Measurements from ENCODE around the gene ERN1.

ERN1 gene

DNA sequence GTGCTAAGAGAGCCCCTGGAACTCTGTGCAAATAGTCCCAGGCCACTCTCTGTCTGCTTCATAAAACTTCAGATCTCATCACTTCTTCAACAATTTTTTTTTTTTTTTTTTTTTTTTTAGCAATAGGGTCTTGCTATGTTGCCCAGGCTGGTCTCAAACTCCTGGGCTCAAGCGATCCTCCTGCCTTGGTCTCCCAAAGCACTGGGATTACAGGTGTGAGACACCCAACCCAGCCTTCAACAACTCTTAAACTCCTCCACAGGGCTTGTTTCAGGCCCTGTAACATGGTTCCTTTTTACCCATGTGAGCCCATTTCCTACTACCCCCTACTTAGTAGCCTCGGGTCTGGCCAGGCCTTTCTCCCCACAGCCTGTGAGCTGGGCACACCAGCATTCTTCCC lies 70.2 kb downstream of the ERN1 start:
- no peak for DNase-seq (ENCODE audit: low read depth in 2 of 2)

GRCh38 chr17:64058621-64059020 lies 71.3 kb downstream of the ERN1 start:
- no peak for DNase-seq (ENCODE audit: low read depth in 2 of 2)

GRCh38 chr17:64057701-64058263 lies 72.2 kb downstream of the ERN1 start:
- no peak for DNase-seq (ENCODE audit: low read depth in 2 of 2)

DNA sequence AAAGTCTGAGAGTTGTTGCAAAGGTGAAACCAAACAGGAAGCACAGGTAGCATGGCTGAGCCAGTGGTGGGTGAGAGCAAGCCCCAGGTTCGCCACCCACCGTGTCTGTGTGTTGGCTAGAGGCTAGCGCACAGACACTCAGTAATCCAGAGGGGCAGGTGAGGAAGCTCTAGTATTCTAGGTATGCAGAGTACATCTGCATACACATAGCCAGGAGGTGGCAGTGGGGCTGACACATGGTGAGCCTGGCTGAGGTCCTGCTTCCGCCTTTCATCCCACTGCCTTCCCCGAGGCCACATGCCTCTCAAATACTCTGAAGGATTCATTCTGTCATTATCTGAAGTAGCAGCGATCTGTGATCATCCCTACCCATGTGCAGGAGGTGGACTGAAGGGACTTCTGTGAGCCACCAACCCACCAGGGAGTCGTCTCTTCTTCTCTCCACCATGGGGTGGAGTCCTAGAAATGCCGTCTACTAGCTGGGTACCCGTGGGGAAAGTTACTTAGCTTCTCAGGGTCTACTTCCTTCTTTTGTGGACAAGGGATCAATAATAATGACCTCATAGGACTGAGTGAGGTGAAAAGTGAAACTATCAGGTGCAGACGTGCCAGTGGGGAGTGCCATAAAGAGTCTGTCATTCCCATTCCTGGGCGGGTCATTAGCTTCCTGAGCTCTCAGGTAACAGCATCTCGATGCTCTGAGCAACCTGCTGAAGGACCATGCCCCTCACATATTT lies 73.5 kb downstream of the ERN1 start:
- no peak for DNase-seq (ENCODE audit: low read depth in 2 of 2)

DNA sequence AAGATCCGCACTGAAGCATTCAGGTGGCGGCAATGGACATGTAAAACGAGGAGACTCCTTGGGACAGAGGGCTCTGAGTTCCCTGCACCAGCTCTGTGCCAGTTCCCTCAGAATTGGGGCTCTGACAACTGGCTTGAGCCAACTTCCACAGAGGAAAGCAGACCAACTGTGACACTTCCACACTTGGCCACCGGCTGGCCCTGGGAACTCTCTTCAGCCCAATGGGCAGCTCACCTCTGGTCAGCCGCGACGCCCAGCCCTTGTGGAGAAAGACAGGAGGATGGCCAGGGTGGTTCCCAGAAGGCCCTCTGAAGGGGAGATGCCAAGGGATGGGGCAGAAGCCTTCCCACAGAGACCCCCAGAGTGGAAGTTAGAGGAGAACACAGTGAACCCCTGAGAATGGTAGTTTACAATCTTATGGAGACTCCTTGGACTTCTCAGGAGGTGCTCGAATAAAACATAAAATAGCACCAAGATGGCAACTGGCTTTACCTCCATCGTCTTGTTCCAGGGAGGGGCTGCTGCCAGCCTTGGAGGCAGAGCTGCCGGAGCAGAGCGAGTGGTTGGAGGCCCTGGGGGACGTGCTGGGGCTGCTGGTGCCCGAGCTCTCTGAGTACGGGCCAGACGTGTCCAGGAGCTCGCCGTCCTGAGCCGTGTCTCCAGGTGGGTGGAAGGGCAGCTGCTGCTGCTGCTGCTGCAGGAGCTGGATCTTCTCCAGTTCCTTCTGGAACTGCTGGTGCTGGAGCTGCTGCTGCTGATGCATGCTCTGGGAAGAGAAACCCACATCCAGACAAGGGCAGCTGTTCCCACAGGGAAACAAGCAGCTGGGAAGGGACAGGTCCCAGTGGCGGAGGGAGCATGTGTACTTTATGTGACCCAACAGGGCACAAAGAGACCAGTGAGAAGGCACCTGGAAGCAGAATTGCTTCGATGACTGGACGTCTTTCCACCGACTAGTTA lies 74.5 kb downstream of the ERN1 start:
- no peak for DNase-seq (ENCODE audit: low read depth in 2 of 2)

DNA sequence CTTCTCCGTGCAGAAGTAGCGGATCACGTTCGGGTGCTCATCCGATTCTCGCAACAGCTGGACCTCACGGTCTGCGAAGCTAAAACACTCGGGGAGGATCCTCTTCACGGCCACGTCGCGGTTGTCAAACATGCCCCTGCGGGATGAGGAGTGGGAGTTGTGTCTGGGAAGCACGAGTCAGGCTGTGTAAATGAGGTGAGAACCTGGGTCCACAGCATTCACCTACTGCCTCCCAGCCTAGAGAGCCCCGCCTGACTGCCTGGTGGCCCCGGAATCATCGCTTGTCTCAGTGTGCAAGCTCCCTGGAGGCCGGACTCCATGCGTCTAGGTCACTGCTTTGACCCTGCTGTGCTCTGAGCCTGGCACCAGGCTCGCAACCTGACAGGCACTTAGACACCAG lies 75.6 kb downstream of the ERN1 start:
- no peak for DNase-seq (ENCODE audit: low read depth in 2 of 2)

DNA sequence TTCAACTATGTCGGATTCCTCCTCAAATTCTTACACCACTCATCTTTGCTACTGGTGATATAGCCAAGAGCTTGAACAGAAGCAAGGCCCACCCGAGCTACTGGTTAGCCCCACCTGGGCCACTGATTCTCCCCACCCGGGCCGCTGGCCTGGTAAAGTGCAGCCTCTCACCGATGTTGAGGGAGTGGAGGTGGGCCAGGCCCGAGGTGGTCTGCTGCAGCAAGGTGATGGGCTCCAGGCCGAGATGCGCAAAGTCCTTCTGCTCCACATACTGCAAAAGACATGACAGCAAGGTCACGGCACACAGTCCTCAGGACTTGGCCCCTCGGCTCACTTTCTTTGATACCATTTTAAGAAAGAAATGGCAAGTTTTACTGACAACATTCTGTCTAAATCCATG lies 76.8 kb downstream of the ERN1 start:
- no peak for DNase-seq (ENCODE audit: low read depth in 2 of 2)

DNA sequence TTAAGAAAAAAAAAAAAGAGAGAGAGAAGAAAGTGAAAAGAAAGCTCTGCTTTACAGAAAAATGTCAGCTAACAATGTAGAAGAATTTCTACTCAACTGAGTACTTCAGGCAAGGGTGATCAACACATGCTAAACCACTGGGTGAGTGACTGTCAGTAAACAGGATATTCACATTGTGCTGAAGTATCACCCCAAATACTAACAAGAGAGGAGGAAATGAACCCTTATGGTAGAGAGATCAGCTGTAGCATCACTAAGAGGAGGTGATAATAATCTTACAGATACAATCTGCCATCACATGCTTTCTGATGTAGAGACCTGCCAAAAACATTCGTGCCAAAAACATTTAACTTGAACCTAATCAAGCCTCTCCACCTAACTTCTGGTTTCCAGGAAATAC lies 78.8 kb downstream of the ERN1 start:
- DNase-seq (ENCODE audit: low read depth in 2 of 2) = no peak

- no peak for DNase-seq (ENCODE audit: low read depth in 2 of 2)
Observed at GRCh38 chr17:64048805-64049204, 81.1 kb downstream of the ERN1 start.

DNA sequence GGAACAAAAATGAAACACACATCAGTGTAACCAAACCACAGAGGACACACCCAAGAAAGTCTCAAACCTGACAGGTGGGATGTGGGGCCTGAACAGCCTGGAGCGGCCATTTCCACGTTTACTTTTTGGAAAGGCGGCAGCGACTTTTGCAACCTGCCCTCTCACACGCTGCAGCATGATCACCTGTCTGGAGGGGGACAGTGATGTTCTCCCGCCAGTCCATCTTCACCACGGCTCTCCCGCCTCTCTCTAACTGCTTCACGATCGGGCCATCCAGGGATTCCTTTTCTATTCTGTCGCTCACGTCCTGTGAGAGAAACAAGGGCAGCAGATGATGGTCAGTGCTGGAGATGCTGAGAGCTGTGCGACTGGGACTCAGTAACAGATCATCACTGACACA lies 84.8 kb downstream of the ERN1 start:
- no peak for DNase-seq (ENCODE audit: low read depth in 2 of 2)

DNA sequence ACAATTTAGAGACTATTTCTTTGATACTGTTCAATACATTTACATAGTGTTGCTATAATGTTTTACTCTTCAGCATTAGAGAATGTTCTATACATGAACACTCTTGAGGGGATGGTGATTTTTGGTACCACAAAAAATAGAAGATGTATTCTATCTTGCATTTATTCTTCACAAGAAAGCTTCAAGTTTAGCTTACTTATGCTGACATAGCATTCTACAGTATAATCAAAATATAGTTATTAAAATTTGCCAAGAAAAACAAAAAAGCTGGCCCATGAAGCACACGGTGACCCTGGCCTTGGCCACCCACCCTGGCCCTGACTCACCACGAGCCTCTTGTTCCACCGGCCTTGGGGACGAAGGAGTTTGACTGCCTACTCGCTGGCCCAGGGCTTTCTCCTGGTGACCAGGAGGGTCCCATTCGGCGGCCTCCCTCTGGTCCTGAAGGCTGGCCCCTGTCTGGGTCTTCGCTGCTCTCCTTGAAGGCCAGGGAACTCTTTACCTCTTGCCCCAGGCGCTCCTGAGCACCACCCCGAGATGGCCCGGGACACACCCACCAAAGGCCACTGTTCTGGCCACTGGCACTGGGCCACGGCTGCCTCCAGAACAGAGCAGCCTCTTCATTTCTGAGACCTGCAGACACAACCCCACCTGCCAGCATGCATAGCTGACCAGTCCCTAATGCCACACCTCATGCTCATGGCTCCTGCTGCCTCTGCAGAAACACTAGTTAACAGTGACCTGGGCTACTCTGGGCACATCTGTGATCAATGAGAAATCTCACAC lies 87.1 kb downstream of the ERN1 start:
- DNase-seq (ENCODE audit: low read depth in 2 of 2) = no peak

GRCh38 chr17:64041912-64042311 lies 88.0 kb downstream of the ERN1 start:
- DNase-seq (ENCODE audit: low read depth in 2 of 2) = no peak

DNA sequence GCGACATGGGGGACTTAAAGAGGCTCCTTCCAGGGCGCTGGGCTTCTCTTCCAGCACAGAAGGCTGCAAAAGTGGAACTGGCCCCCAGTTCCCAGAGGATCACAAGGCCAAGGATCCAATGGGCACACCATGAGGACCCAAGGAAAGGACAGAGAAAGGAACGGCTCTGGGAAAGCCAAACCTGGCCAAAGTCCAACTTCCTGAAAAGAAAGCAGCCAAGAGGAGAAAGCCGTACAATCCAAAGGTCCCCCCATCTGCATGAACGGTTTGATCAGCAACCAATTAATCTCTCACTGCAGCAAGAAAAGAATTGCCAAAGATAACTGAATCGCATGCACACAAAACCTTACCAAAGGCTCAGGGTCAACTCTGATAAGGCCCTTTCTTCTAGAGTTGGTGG lies 89.7 kb downstream of the ERN1 start:
- no peak for DNase-seq (ENCODE audit: low read depth in 2 of 2)

DNA sequence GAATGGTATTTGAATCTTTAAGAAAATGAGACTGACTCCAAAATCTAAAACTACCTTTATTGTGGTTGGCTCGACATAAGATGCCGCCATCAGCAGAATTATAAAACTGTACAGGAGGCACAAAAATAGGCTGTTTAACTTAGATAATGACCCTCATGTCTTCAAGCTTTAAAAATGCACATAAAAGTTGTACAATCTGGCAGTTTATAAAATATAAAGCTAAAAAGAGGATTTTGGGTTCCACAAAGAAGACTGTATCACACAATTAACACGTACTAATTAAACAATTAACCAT lies 90.9 kb downstream of the ERN1 start:
- no peak for DNase-seq (ENCODE audit: low read depth in 2 of 2)

DNA sequence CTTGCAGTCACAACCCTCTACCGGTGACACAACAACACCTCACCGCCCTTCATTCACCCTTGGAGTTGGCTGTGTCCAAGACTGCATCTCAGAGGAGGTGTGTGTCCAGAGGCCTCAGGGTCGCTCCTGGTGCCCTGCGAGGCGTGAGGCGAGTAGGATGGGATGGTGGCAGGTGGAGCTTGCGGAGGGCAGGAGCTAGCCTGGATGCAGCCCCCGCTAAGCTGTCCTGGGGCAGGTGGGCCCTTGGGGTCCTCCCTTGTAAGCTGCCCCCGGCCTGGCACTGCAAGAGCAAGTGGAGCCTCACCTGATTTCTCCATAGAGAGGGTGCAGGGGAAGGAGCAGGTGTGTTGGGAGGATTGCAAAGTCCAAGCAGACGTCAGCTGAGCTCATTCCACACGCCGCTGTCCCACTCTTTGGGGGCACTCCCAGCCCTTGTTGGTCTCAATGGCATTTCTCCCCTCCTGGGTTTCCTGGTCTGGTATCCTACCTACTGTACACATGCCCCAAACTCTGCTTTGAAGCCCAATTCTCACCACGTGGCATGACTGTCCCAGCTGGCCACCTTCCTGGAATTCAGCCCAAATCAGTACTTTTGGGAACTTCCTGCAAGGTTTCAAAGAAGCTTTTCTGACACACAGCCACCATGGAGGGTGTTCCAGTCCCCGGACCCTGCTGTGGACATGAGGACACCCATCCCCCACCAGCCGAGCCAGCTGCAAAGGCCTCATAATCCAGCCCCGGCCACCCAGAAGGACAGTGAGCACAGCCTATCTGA lies 91.4 kb downstream of the ERN1 start:
- no peak for DNase-seq (ENCODE audit: low read depth in 2 of 2)

DNA sequence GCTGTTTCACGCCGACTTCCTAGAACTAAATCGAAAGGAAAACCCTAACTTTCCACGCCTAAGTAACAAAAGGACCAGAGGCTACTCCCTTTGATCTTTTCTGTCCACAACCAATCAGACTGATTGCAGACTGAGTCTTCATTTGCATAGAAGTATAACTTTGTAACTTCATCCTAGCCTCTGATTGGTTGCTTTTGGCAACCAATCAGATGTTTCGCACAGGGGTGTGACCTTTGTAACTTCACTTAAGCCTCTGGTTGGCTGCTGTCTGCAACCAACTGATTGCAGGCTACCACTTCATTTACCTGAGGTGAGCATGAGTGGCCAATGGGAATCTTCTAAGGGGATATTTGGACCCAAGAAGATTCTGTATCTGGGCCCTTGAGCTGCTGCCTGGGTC lies 92.1 kb downstream of the ERN1 start:
- DNase-seq (ENCODE audit: low read depth in 2 of 2) = no peak

GRCh38 chr17:64037180-64037579 lies 92.8 kb downstream of the ERN1 start:
- DNase-seq (ENCODE audit: low read depth in 2 of 2) = no peak

DNA sequence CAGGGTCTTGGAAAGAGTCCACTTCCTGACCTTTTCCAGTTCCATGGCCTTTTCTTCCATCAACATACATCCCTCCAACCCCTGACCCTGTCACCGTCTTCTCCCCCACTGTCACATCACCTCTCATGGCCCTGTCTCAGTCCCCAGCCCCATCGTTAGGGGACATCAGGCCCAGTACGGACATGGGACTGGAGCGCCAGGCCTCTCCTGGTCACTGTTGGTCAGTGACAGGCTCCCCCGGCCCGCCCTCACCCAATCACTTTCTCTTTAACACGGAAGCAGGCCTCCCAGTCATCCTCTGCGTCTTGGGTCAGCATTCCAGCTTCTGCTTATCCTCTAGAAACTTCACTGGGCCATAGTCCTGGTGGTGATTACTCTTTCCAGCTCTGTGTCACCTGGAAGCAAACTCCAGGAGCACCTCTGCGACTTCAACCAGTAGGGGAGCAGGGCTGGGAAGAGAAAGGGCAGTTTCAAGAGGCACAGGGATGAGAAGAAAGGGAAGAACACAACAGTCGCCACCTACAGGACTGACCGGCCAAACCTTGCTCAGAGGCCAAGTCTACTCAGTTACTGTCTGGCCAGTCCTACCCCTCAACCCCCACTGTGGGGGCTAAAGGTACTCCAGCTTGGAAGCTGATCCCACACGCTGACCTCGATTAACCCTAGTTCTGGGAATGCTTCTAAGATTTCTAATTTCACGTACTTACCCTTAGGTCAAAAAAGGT lies 93.6 kb downstream of the ERN1 start:
- DNase-seq (ENCODE audit: low read depth in 2 of 2) = no peak

GRCh38 chr17:64032081-64032480 lies 97.9 kb downstream of the ERN1 start:
- no peak for DNase-seq (ENCODE audit: low read depth in 2 of 2)

DNA sequence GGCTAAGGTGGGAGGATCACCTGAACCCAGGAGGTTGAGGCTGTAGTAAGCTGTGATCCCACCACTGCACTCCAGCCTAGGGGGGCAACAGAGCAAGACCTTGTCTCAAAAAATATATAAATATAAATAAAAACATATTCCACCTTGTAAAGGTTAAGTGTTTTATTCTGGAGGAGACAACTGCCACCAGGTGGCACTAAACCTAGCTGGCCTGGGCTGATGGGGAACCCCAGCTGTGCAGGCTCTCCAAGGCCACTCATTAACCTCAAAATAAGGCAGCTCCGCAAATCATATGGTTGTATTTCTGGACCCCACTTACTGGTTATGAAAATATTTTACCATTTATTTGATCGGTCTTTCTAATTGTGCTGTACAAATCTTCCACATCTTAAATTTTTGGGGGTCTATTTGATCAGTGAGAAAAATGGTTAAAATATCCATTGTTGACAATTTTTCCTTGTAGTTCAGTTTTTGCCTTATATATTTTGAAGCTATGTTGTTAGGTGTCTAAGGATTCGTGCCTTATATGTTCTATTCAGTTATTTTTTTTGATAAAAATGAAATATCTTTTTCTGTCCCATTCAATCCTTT lies 101.0 kb downstream of the ERN1 start:
- peak in 1 of 2 donors; percentile 50 for DNase-seq (ENCODE audit: low read depth in 2 of 2)
